Subcutaneous adipose tissue (tissue), 4 donors: ENCODE results near the gene PIK3CA. TPM values are rescaled to one million over a fixed set of nuclear protein-coding genes. Genes with fewer than 3 reads are reported as not detected.

Experiments used
- CTCF ChIP-seq: fragments of 450-650 bp; IDR thresholded peaks from one replicate; pipeline ENCODE4 v1.5.1; 2016; ENCODE audit warnings: low read depth, mild to moderate bottlenecking, control low read depth, antibody characterized with exemption, moderate library complexity
- total RNA-seq, 4 donors: library from RNA; depleted of rRNA; stranded (reverse); fragments of >200 nt; gene quantifications; one replicate each; pipeline ENCODE4 v1.1.0, GENCODE V29; 2016

PIK3CA gene
- total RNA-seq, 4 donors from 2014 or later: 45.2 to 81.7 (median 61.3) TPM

GRCh38 chr3:179234199-179234598 lies 86.0 kb downstream of the PIK3CA start:
- no peak for TF ChIP-seq CTCF

GRCh38 chr3:179236669-179237301 lies 88.6 kb downstream of the PIK3CA start:
- TF ChIP-seq CTCF: no peak

- TF ChIP-seq CTCF: no peak
Observed at GRCh38 chr3:179244878-179245277, 96.7 kb downstream of the PIK3CA start.

- no peak for TF ChIP-seq CTCF
Observed at GRCh38 chr3:179247289-179248015, 99.3 kb downstream of the PIK3CA start.

GRCh38 chr3:179250803-179251476 lies 102.8 kb downstream of the PIK3CA start, which contains the start of gene KCNMB3:
Gene KCNMB3 (minus strand): TSS chr3:179251114. CDS start chr3:179250990, 124 bp downstream.
- no peak for TF ChIP-seq CTCF

GRCh38 chr3:179256813-179257212 lies 108.7 kb downstream of the PIK3CA start:
- no peak for TF ChIP-seq CTCF

- no peak for TF ChIP-seq CTCF
Observed at GRCh38 chr3:179258820-179259219, 110.7 kb downstream of the PIK3CA start.
